ACHN (cell line): ENCODE results near the gene ZNF697.
A peak's percentile ranks its signal among the peaks of the same experiment; 100 is the strongest.
"Not testable (repeated sequence)": the region's sequence is repeated elsewhere in the genome, so short reads cannot be mapped to it uniquely, and the experiment has no call there.

Experiments used
- DNase-seq: peaks from one replicate; pipeline ENCODE4 v3.0.0-alpha.2; 2015
- in situ Hi-C: cut with HindIII; loops from 2 replicates; pipeline ENCODE4 v1.10.0; 2017; ENCODE audit warnings: low sequenced_read_pairs, low pct_ligation_motif_present, low pct_unique_long_range_greater_than_20kb

Gene ZNF697

DNA sequence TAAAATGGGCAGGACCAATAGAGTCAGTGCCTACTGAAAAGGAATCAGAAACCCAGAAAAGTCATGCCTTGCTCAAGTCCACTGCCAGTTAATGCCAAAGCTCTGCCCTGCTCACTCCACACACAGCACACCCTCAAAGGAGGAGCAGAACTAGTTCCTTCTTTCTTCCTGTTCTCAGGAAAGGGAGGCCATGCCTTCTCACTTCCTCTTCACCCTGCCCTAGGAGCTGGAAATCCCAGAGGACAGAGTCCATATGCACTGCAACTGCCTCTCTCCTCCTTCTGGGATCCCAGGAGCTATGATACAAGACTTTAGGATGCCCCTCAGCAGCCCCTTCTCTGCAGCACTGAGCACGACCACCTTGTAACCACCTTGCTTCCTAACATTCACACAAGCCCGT, 62.3 kb downstream of the ZNF697 start:
- in situ Hi-C loops, DNase-seq: not testable (repeated sequence)

DNA sequence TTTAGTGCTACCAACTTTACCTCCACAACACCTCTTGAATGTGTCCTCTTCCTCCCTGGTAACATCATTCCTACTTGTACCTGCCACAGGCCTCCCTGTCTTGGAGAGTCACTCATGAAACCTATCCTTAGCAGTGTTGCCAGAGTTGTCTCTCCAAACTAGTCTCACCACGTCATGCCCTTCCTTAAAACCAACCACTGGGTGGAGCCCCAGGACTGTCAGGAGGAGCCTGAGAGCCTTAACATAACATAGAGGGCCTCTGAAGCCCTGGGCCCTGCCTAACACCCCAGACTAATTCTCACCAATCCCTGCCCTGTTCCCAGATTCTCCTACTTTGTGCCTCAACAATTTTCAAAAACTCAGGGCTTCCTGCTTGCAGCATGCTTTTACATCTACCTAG, 65.3 kb downstream of the ZNF697 start:
- in situ Hi-C loops: no loop called here
- DNase-seq: peak; percentile 50

DNA sequence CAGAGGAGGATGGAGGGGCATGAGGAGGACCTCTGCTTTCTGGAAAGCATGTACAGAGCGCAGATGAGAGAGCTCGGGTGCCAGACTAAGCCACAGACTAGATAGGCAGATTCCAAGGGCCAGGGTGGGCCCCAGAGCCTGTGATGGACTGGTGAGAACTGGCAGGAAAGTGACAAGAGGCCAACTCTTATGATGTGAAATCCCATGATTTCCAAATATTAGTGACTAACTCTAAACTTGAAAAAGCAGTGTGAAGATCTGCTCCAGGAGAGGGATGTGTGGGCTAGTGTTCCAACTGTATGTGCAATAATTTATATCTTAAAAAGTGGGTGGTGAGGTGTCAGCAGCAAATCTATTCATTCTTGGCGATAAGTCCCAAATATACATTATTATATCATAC, 67.0 kb downstream of the ZNF697 start:
- DNase-seq, in situ Hi-C loops: not testable (repeated sequence)

DNA sequence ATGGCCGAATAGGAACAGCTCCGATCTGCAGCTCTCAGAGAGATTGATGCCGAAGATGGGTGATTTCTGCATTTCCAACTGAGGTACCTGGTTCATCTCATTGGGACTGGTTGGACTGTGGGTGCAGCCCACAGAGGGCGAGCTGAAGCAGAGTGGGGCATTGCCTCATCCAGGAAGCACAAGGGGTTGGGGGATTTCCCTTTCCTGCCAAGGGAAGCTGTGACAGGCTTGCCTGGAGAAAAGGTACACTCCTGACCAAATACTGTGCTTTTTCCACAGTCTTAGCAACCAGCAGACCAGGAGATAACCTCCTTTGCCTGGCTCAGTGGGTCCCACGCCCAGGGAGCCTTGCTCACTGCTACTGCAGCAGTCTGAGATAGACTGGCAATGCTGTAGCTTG, 74.2 kb downstream of the ZNF697 start:
- in situ Hi-C loops: no loop called here
- no peak for DNase-seq

DNA sequence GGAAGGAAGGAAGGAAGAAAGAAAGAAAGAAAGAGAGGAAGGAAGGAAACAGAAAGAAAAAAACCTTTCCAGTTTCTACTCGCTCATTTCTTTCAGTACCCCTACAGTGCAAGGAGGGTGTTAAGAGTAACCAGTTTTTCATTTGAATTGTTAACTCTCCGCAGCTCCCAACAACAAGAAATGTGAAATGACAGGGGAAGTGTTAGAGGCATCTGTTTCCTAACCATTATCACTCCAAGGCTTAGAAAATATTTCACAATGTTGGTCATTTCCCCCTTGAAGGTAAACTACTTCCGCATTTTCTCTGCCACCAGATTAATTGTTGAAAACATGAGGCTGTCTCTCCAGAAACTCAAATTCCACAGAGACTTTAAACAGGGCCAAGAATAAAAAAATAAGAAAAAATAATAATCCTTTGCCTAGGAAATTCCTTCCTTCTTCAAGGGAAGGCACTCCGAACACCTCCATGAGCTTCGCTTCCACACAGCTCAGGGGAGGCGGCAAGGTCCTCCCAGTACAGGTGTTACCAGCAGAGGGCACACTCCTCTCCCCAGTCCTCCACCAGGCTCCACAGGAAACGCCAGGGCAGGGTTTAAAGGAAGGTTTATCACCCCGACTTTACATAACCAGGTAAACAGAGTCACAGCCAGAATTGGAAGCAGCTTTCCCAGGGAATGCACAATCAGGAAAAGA, 78.0 kb downstream of the ZNF697 start:
- DNase-seq, in situ Hi-C loops: not testable (repeated sequence)
